ENCODE data around the gene C1QL4. TPM values are rescaled to one million over a fixed set of nuclear protein-coding genes. Genes with fewer than 3 reads are reported as not detected.

Gene C1QL4
- total RNA-seq, 1 donor from 2014 or later: 0.20 TPM

- no peak for TF ChIP-seq CTCF (IDR thresholded peaks at IDR 0.05; ENCODE audit: unreplicated experiment)
- no peaks in the 10 kb centered on the region for H3K9me3 Mint-ChIP-seq
- no peak overlapping the region for H3K4me3 Mint-ChIP-seq
- peaks cover 23% of the 10 kb centered on the region for H3K4me1 Mint-ChIP-seq
- H3K27me3 Mint-ChIP-seq (ENCODE audit: low read depth): no peaks in the 10 kb centered on the region
- no peaks in the 10 kb centered on the region for H3K36me3 Mint-ChIP-seq
- H3K27ac Mint-ChIP-seq: no peak overlapping the region
- no peak for DNase-seq (ENCODE audit: low spot score in 2 of 2, unreplicated experiment in 2 of 2)
Measured at GRCh38 chr12:49364989-49365388, 28.0 kb upstream of the C1QL4 start.

DNA sequence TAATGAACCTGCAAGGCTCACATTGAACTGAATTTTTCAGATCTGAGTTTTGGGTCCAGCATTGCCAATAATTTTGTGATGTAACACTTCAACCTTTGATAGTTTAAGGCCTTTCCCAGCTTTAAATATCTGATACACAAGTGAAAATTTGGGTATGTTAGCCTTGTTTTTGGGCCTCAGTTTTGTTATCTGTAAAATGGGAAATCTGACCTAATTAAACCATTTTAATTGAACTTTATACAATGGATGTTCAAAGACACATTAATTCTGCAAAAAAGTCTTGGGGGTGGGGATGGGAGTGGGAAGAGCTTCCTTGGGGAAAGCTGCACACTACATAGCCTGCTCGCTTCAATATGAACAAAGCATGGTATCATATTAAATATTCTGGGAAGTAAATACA is 25.1 kb upstream of the C1QL4 start:
- no peak overlapping the region for H3K4me3 Mint-ChIP-seq

DNA sequence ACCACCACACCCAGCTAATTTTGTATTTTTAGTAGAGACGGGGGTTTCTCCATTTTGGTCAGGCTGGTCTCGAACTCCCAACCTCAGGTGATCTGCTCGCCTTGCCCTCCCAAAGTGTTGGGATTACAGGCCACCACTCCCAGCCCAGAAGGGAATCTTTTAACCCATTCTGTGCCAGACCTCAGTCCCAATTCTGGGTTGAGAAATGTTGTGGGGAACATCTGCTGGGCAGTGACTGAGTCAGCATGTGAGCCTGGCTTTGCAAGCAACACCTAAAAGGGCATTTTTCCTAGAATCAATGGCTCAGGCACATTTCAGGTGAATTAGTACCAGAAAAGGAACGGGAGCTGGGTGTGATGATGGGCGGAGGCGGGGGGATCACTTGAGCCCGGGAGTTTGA is 22.7 kb upstream of the C1QL4 start:
- TF ChIP-seq CTCF (IDR thresholded peaks at IDR 0.05; ENCODE audit: unreplicated experiment): no peak
- no peaks in the 10 kb centered on the region for H3K9me3 Mint-ChIP-seq
- H3K36me3 Mint-ChIP-seq: no peaks in the 10 kb centered on the region
- no peak overlapping the region for H3K4me3 Mint-ChIP-seq
- no peaks in the 10 kb centered on the region for H3K27me3 Mint-ChIP-seq (ENCODE audit: low read depth)
- H3K27ac Mint-ChIP-seq: no peak overlapping the region
- peaks cover 10% of the 10 kb centered on the region for H3K4me1 Mint-ChIP-seq
- DNase-seq (ENCODE audit: low spot score in 2 of 2, unreplicated experiment in 2 of 2): no peak

More for the DNA sequence above, 25.1 kb upstream of the C1QL4 start:
- H3K4me1 Mint-ChIP-seq: peaks cover 12% of the 10 kb centered on the region
- H3K9me3 Mint-ChIP-seq: no peaks in the 10 kb centered on the region
- no peak for TF ChIP-seq CTCF (IDR thresholded peaks at IDR 0.05; ENCODE audit: unreplicated experiment)
- DNase-seq (ENCODE audit: low spot score in 2 of 2, unreplicated experiment in 2 of 2): no peak
- H3K27me3 Mint-ChIP-seq (ENCODE audit: low read depth): no peaks in the 10 kb centered on the region
- no peak overlapping the region for H3K27ac Mint-ChIP-seq
- H3K36me3 Mint-ChIP-seq: no peaks in the 10 kb centered on the region

DNA sequence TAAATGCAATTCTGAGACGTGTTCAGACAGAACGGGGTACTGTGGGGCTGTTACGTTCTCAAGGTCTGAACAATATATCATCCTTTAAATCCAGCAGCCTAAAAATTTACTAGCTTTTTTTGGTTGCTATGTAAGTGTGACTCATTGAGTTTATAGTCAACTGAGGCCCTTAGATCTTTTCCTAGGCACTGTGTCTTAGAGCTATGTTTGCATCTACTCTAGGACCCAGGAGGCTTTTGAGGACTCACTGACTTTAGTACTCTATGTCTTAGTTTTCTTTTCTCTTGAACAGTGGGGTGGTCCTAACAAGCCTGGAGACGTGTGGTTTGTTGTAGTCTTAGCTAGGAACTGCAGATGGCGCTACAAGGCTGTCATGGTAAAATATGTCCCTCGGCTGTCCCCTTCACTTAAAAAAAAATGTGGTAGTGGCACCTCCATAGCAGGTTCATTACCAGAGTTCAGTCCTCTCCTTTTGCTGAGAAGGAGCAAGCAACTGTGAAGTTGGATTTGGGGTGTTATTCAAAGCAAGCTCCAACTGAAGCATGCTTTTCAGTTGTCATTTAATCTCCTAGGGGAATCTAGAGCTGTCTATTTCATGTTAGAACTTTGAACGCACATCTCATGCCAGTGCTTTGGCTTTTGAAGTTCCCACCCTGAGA is 21.6 kb upstream of the C1QL4 start:
- no peaks in the 10 kb centered on the region for H3K9me3 Mint-ChIP-seq
- peak; percentile 56 for TF ChIP-seq CTCF (IDR thresholded peaks at IDR 0.05; ENCODE audit: unreplicated experiment)
- H3K27me3 Mint-ChIP-seq (ENCODE audit: low read depth): no peaks in the 10 kb centered on the region
- H3K4me1 Mint-ChIP-seq: peaks cover 10% of the 10 kb centered on the region
- H3K27ac Mint-ChIP-seq: no peak overlapping the region
- H3K36me3 Mint-ChIP-seq: no peaks in the 10 kb centered on the region
- H3K4me3 Mint-ChIP-seq: no peak overlapping the region
- no peak for DNase-seq (ENCODE audit: low spot score in 2 of 2, unreplicated experiment in 2 of 2)

- no peaks in the 10 kb centered on the region for H3K9me3 Mint-ChIP-seq
- H3K4me3 Mint-ChIP-seq: no peak overlapping the region
- no peaks in the 10 kb centered on the region for H3K27me3 Mint-ChIP-seq (ENCODE audit: low read depth)
- no peaks in the 10 kb centered on the region for H3K36me3 Mint-ChIP-seq
- DNase-seq (ENCODE audit: low spot score in 2 of 2, unreplicated experiment in 2 of 2): no peak
- peaks cover 10% of the 10 kb centered on the region for H3K4me1 Mint-ChIP-seq
- no peak overlapping the region for H3K27ac Mint-ChIP-seq
- TF ChIP-seq CTCF (IDR thresholded peaks at IDR 0.05; ENCODE audit: unreplicated experiment): peak; percentile 87
Measured at GRCh38 chr12:49357103-49357678, 20.2 kb upstream of the C1QL4 start.
